MG63 (cell line): ENCODE results near the gene RHOBTB3. TPM values are rescaled to one million over a fixed set of nuclear protein-coding genes. Genes with fewer than 3 reads are reported as not detected.
A peak's percentile ranks its signal among the peaks of the same experiment; 100 is the strongest.

Source experiments
- DNase-seq: peaks from one replicate; pipeline ENCODE4 v3.0.0-alpha.2; 2020
- H3K27me3 ChIP-seq: fragments of 250-450 bp; sonication (Bioruptor Pico); 2 replicates; pipeline ENCODE4 v1.5.1; 2020; ENCODE audit warnings: mild to moderate bottlenecking, moderate library complexity
- H3K36me3 ChIP-seq: fragments of 250-450 bp; sonication (Bioruptor Pico); 2 replicates; pipeline ENCODE4 v1.5.1; 2020; ENCODE audit warnings: mild to moderate bottlenecking, moderate library complexity
- H3K4me3 ChIP-seq: fragments of 250-450 bp; sonication (Bioruptor Pico); 2 replicates; pipeline ENCODE4 v1.5.1; 2020; ENCODE audit warnings: mild to moderate bottlenecking, moderate library complexity
- H3K9me3 ChIP-seq: fragments of 250-450 bp; sonication (Bioruptor Pico); 2 replicates; pipeline ENCODE4 v1.5.1; 2020; ENCODE audit warnings: mild to moderate bottlenecking, moderate library complexity
- total RNA-seq: library from RNA; depleted of rRNA; stranded (reverse); fragments of >200 nt; shearing (Covaris generic); gene quantifications from 2 replicates; pipeline ENCODE4 v1.2.3, GENCODE V29; 2014; ENCODE audit warnings: low replicate concordance

Gene RHOBTB3
- total RNA-seq, 1 experiment from 2014 or later, result 74.7 TPM

GRCh38 chr5:95771892-95772291 is 40.8 kb downstream of the RHOBTB3 start:
- no peak for DNase-seq
- Histone ChIP-seq H3K9me3 (no peaks in the 10 kb centered on the region), H3K36me3 (peaks cover 69% of the 10 kb centered on the region), H3K4me3 (no peak overlapping the region), H3K27me3 (no peaks in the 10 kb centered on the region)

- H3K9me3 ChIP-seq, result no peaks in the 10 kb centered on the region
- no peak for DNase-seq
- H3K27me3 ChIP-seq, result no peaks in the 10 kb centered on the region
- peaks cover 66% of the 10 kb centered on the region for H3K36me3 ChIP-seq
- H3K4me3 ChIP-seq, result no peak overlapping the region
These were observed 42.4 kb downstream of the RHOBTB3 start for GRCh38 chr5:95773335-95774059.

GRCh38 chr5:95777441-95777840 is 46.3 kb downstream of the RHOBTB3 start:
- Histone ChIP-seq H3K36me3 (peaks cover 68% of the 10 kb centered on the region), H3K9me3 (no peaks in the 10 kb centered on the region), H3K27me3 (no peaks in the 10 kb centered on the region), H3K4me3 (no peak overlapping the region)
- DNase-seq, result no peak

- peaks cover 59% of the 10 kb centered on the region for H3K36me3 ChIP-seq
- no peaks in the 10 kb centered on the region for H3K9me3 ChIP-seq
- no peaks in the 10 kb centered on the region for H3K27me3 ChIP-seq
- no peak overlapping the region for H3K4me3 ChIP-seq
- no peak for DNase-seq
These were observed 47.7 kb downstream of the RHOBTB3 start for GRCh38 chr5:95778713-95779436.

- peak; percentile 24 for DNase-seq
- peaks cover 63% of the 10 kb centered on the region for H3K36me3 ChIP-seq
- H3K9me3 ChIP-seq, result no peaks in the 10 kb centered on the region
- no peaks in the 10 kb centered on the region for H3K27me3 ChIP-seq
- no peak overlapping the region for H3K4me3 ChIP-seq
These were observed 48.5 kb downstream of the RHOBTB3 start for GRCh38 chr5:95779611-95780010.

- H3K27me3 ChIP-seq, result no peaks in the 10 kb centered on the region
These were observed 49.5 kb downstream of the RHOBTB3 start for GRCh38 chr5:95780597-95780996.

GRCh38 chr5:95781101-95781583 is 50.0 kb downstream of the RHOBTB3 start:
- Histone ChIP-seq H3K9me3 (no peaks in the 10 kb centered on the region), H3K27me3 (no peaks in the 10 kb centered on the region), H3K4me3 (no peak overlapping the region), H3K36me3 (peaks cover 70% of the 10 kb centered on the region)
- peak; percentile 75 for DNase-seq

More at GRCh38 chr5:95780597-95780996, 49.5 kb downstream of the RHOBTB3 start:
- Histone ChIP-seq H3K4me3 (no peak overlapping the region), H3K9me3 (no peaks in the 10 kb centered on the region), H3K36me3 (peaks cover 67% of the 10 kb centered on the region)
- no peak for DNase-seq

GRCh38 chr5:95782181-95782580 is 51.0 kb downstream of the RHOBTB3 start:
- no peaks in the 10 kb centered on the region for H3K9me3 ChIP-seq
- no peak for DNase-seq
- no peaks in the 10 kb centered on the region for H3K27me3 ChIP-seq
- no peak overlapping the region for H3K4me3 ChIP-seq
- H3K36me3 ChIP-seq, result peaks cover 72% of the 10 kb centered on the region

GRCh38 chr5:95783661-95784060 is 52.5 kb downstream of the RHOBTB3 start:
- Histone ChIP-seq H3K27me3 (no peaks in the 10 kb centered on the region), H3K36me3 (peaks cover 79% of the 10 kb centered on the region), H3K4me3 (no peak overlapping the region), H3K9me3 (no peaks in the 10 kb centered on the region)
- DNase-seq, result no peak

GRCh38 chr5:95784514-95785302 is 53.6 kb downstream of the RHOBTB3 start:
- DNase-seq, result no peak
- Histone ChIP-seq H3K9me3 (no peaks in the 10 kb centered on the region), H3K27me3 (no peaks in the 10 kb centered on the region), H3K36me3 (peaks cover 82% of the 10 kb centered on the region), H3K4me3 (no peak overlapping the region)

GRCh38 chr5:95786821-95787418 is 55.8 kb downstream of the RHOBTB3 start:
- Histone ChIP-seq H3K4me3 (no peak overlapping the region), H3K9me3 (no peaks in the 10 kb centered on the region), H3K36me3 (peaks cover 81% of the 10 kb centered on the region), H3K27me3 (no peaks in the 10 kb centered on the region)
- no peak for DNase-seq

GRCh38 chr5:95788493-95788892 is 57.4 kb downstream of the RHOBTB3 start:
- no peak overlapping the region for H3K4me3 ChIP-seq

GRCh38 chr5:95791751-95792150 is 60.6 kb downstream of the RHOBTB3 start:
- H3K36me3 ChIP-seq, result peaks cover 83% of the 10 kb centered on the region
- no peaks in the 10 kb centered on the region for H3K9me3 ChIP-seq
- DNase-seq, result no peak
- no peak overlapping the region for H3K4me3 ChIP-seq
- H3K27me3 ChIP-seq, result no peaks in the 10 kb centered on the region

More at GRCh38 chr5:95788493-95788892, 57.4 kb downstream of the RHOBTB3 start:
- no peak for DNase-seq
- H3K36me3 ChIP-seq, result peaks cover 87% of the 10 kb centered on the region
- H3K9me3 ChIP-seq, result no peaks in the 10 kb centered on the region
- no peaks in the 10 kb centered on the region for H3K27me3 ChIP-seq

GRCh38 chr5:95794070-95794516 is 63.0 kb downstream of the RHOBTB3 start:
- H3K36me3 ChIP-seq, result peaks cover 74% of the 10 kb centered on the region
- DNase-seq, result no peak

GRCh38 chr5:95797301-95797700 is 66.2 kb downstream of the RHOBTB3 start:
- H3K9me3 ChIP-seq, result no peaks in the 10 kb centered on the region
- no peaks in the 10 kb centered on the region for H3K27me3 ChIP-seq
- peaks cover 47% of the 10 kb centered on the region for H3K36me3 ChIP-seq
- H3K4me3 ChIP-seq, result no peak overlapping the region
- no peak for DNase-seq

More at GRCh38 chr5:95794070-95794516, 63.0 kb downstream of the RHOBTB3 start:
- H3K9me3 ChIP-seq, result no peaks in the 10 kb centered on the region
- H3K27me3 ChIP-seq, result no peaks in the 10 kb centered on the region
- no peak overlapping the region for H3K4me3 ChIP-seq

GRCh38 chr5:95798048-95798447 is 66.9 kb downstream of the RHOBTB3 start:
- no peak for DNase-seq

More at GRCh38 chr5:95798048-95798447, 66.9 kb downstream of the RHOBTB3 start:
- H3K4me3 ChIP-seq, result no peak overlapping the region
- peaks cover 43% of the 10 kb centered on the region for H3K36me3 ChIP-seq
- no peaks in the 10 kb centered on the region for H3K9me3 ChIP-seq
- no peaks in the 10 kb centered on the region for H3K27me3 ChIP-seq
